Osteoblast (primary cell): Measurements from ENCODE around the gene NPVF. TPM values are rescaled to one million over a fixed set of nuclear protein-coding genes. Genes with fewer than 3 reads are reported as not detected.

ENCODE experiments used
- DNase-seq: peaks from one replicate; pipeline ENCODE4 v3.0.0; 2011; ENCODE audit warnings: low spot score, mixed read lengths; ENCODE audit not compliant: insufficient read length; ENCODE audit errors: missing footprints
- H2AFZ ChIP-seq: 2 replicates; pipeline ENCODE4 v1.6.0; 2011; ENCODE audit warnings: mild to moderate bottlenecking, low read length
- H3K27ac ChIP-seq: 2 replicates; pipeline ENCODE4 v1.5.1; 2011; ENCODE audit warnings: mild to moderate bottlenecking, low read depth, low read length, moderate library complexity
- H3K27me3 ChIP-seq: 2 replicates; pipeline ENCODE4 v1.6.0; 2012; ENCODE audit warnings: mild to moderate bottlenecking, control low read depth, inconsistent platforms, low read length, moderate library complexity; ENCODE audit not compliant: insufficient read depth
- H3K36me3 ChIP-seq: 2 replicates; pipeline ENCODE4 v1.5.1; 2011; ENCODE audit warnings: mild to moderate bottlenecking, low read length, control low read depth, moderate library complexity; ENCODE audit not compliant: insufficient read depth
- H3K4me1 ChIP-seq: 2 replicates; pipeline ENCODE4 v1.5.1; 2011; ENCODE audit warnings: mild to moderate bottlenecking, low read length, control low read depth, moderate library complexity; ENCODE audit not compliant: insufficient read depth
- H3K4me2 ChIP-seq: 2 replicates; pipeline ENCODE4 v1.6.0; 2011; ENCODE audit warnings: mild to moderate bottlenecking, low read length; ENCODE audit not compliant: insufficient read depth
- H3K4me3 ChIP-seq: fragments of 200-600 bp; sonication (generic); 3 replicates; pipeline ENCODE4 v1.5.1; 2012; ENCODE audit warnings: mild to moderate bottlenecking, low read length, inconsistent platforms; ENCODE audit not compliant: insufficient read depth
- H3K79me2 ChIP-seq: 2 replicates; pipeline ENCODE4 v1.6.0; 2012; ENCODE audit warnings: mild to moderate bottlenecking, low read length, control low read depth, inconsistent platforms; ENCODE audit not compliant: insufficient read depth
- H3K9me3 ChIP-seq: 2 replicates; pipeline ENCODE4 v1.5.1; 2011; ENCODE audit warnings: low read depth, low read length, control low read depth
- H4K20me1 ChIP-seq: 2 replicates; pipeline ENCODE4 v1.6.0; 2012; ENCODE audit warnings: mild to moderate bottlenecking, low read length, control low read depth; ENCODE audit not compliant: insufficient read depth
- CTCF ChIP-seq: IDR thresholded peaks from 2 replicates; pipeline ENCODE4 v1.5.1; 2011; ENCODE audit warnings: mild to moderate bottlenecking, low read depth, low read length, moderate library complexity; ENCODE audit errors: extremely low read depth
- total RNA-seq: library from RNA; depleted of rRNA; stranded (reverse); fragments of >200 nt; gene quantifications from 2 replicates; pipeline ENCODE4 v1.2.3, GENCODE V29; 2012

NPVF gene
- total RNA-seq, 1 donor: not detected

GRCh38 chr7:25194036-25194435 is 34.2 kb downstream of the NPVF start:
- Histone ChIP-seq H3K79me2 (no peaks in the 10 kb centered on the region), H2AFZ (no peak overlapping the region), H3K27me3 (no peaks in the 10 kb centered on the region), H3K9me3 (no peaks in the 10 kb centered on the region), H3K4me2 (no peak overlapping the region), H3K27ac (no peak overlapping the region), H3K4me3 (no peak overlapping the region), H3K4me1 (no peaks in the 10 kb centered on the region), H3K36me3 (no peaks in the 10 kb centered on the region), H4K20me1 (no peaks in the 10 kb centered on the region)
- TF ChIP-seq CTCF: no peak
- DNase-seq: no peak

- no peaks in the 10 kb centered on the region for H4K20me1 ChIP-seq
- no peak overlapping the region for H3K4me3 ChIP-seq
- no peak overlapping the region for H3K27ac ChIP-seq
- no peaks in the 10 kb centered on the region for H3K9me3 ChIP-seq
- no peaks in the 10 kb centered on the region for H3K27me3 ChIP-seq
- H2AFZ ChIP-seq: no peak overlapping the region
- no peak overlapping the region for H3K4me2 ChIP-seq
- no peak for TF ChIP-seq CTCF
- no peaks in the 10 kb centered on the region for H3K36me3 ChIP-seq
- no peaks in the 10 kb centered on the region for H3K79me2 ChIP-seq
- no peaks in the 10 kb centered on the region for H3K4me1 ChIP-seq
- DNase-seq: no peak
Observed at GRCh38 chr7:25192043-25192442, 36.2 kb downstream of the NPVF start.

- Histone ChIP-seq H3K4me3 (no peak overlapping the region), H3K79me2 (no peaks in the 10 kb centered on the region), H4K20me1 (no peaks in the 10 kb centered on the region), H3K9me3 (no peaks in the 10 kb centered on the region), H2AFZ (no peak overlapping the region), H3K27me3 (no peaks in the 10 kb centered on the region), H3K4me1 (no peaks in the 10 kb centered on the region), H3K27ac (no peak overlapping the region), H3K36me3 (no peaks in the 10 kb centered on the region), H3K4me2 (no peak overlapping the region)
- no peak for TF ChIP-seq CTCF
- DNase-seq: no peak
Observed at GRCh38 chr7:25189197-25189596, 39.1 kb downstream of the NPVF start.

GRCh38 chr7:25187932-25188331 is 40.4 kb downstream of the NPVF start:
- no peak overlapping the region for H3K27ac ChIP-seq

More at GRCh38 chr7:25187932-25188331, 40.4 kb downstream of the NPVF start:
- Histone ChIP-seq H4K20me1 (no peaks in the 10 kb centered on the region), H3K27me3 (no peaks in the 10 kb centered on the region), H3K4me3 (no peak overlapping the region), H3K79me2 (no peaks in the 10 kb centered on the region), H3K9me3 (no peaks in the 10 kb centered on the region), H2AFZ (no peak overlapping the region), H3K4me2 (no peak overlapping the region), H3K36me3 (no peaks in the 10 kb centered on the region), H3K4me1 (no peaks in the 10 kb centered on the region)
- DNase-seq: peak; percentile 49
- TF ChIP-seq CTCF: no peak
